Measurements from ENCODE around the gene CLCNKA. TPM values are rescaled to one million over a fixed set of nuclear protein-coding genes. Genes with fewer than 3 reads are reported as not detected.

The CLCNKA gene
- total and polyA plus RNA-seq, 3 experiments from 2014 or later: not detected

DNA sequence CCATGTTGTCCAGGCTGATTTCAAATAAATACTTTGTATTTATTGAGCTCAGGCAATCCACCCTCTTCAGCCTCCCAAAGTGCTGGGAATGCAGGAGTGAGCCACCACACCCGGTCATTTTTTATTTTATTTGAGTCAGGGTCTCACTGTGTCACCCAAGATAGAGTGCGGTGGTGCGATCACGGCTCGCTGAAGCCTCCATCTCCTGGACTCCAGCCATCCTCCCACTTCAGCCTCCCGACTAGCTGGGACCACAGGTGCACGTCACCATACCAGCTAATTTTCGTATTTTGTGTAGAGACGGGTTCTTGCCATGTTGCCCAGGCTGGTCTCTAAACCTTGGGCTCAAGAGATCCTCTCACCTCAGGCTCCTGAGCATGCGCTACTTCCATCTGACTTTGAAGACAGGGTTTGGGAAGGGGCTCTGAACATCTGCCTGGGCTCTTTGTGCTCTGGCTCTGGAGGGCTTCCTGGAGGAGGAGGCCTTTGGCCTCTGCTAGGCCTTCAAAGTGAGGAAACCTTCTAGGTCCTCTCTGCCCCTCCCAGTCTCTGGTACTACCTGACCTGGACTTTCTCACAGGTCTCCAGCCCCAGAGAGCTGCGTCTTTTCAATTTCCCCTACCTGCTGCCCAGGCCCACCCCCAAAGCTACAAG is 9.8 kb upstream of the CLCNKA start:
- Mint-ChIP-seq H3K27ac (no peak overlapping the region), H3K4me3 (peak overlapping the region in 6 of 7 donors; percentile 5 to 70 (median 23)), H3K4me1 (peaks cover 0 to 3% (median 0%) of the 10 kb centered on the region in 3 donors), H3K36me3 (no peaks in the 10 kb centered on the region), H3K9me3 (no peaks in the 10 kb centered on the region), H3K27me3 (peaks cover 17 to 35% of the 10 kb centered on the region in 2 donors)
- Histone ChIP-seq H3K36me3 (ENCODE audit: insufficient read depth, low read length) (no peaks in the 10 kb centered on the region), H3K27me3 (ENCODE audit: insufficient read depth, low read length, poor library complexity, severe bottlenecking) (peaks cover 5% of the 10 kb centered on the region), H3K4me3 (ENCODE audit: low read length) (peak overlapping the region; percentile 22), H3K9me3 (ENCODE audit: low read length) (no peaks in the 10 kb centered on the region), H3K27ac (ENCODE audit: low read depth, low read length) (peak overlapping the region; percentile 24), H3K4me1 (ENCODE audit: insufficient read depth, low read length) (peaks cover 9% of the 10 kb centered on the region)
- CTCF ChIA-PET: interaction anchor here (1.2 kb wide), 1 partner anchor 10 kb away, joined by 3 read pairs; no protein-coding TSS in a partner anchor
- no peak for DNase-seq
- POLR2A ChIA-PET: interaction anchor here (0.5 kb wide), 1 partner anchor 47 kb away, joined by 5 read pairs; no protein-coding TSS in a partner anchor

DNA sequence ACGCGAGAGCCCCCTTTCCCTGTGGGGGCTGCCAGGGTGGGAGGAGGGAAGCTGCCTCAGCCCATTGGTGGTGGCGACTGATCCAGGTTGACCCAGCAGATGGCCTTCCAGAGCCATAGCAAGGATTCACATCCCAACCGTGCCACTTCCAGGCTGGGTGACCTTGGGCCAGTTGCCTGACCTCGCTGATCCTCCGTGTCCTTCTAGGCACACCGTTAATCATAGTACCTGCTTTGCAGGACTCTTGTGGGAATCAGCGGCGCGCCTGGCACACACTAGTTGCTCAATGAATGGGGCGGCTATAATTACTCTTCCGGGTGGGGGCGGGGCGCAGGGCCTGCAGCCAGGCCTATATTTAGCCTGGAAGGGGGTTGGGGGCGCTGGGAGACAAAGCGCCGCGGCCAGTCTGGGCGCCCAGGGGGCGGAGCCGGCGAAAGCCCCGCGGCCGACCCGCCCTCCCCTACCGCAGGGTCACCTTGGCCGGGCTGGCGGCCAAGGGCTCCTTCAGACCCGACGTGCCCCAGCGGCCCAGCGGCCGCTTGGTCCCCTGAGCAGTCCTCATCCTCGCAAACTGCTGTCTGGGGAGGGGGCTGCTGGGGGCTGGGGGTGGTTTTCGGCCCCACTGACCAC is 9.1 kb upstream of the CLCNKA start:
- Histone ChIP-seq H3K27ac (ENCODE audit: low read depth, low read length) (peak overlapping the region; percentile 24), H3K4me1 (ENCODE audit: insufficient read depth, low read length) (peaks cover 9% of the 10 kb centered on the region), H3K9me3 (ENCODE audit: low read length) (no peaks in the 10 kb centered on the region), H3K27me3 (ENCODE audit: insufficient read depth, low read length, poor library complexity, severe bottlenecking) (peaks cover 5% of the 10 kb centered on the region), H3K36me3 (ENCODE audit: insufficient read depth, low read length) (no peaks in the 10 kb centered on the region), H3K4me3 (ENCODE audit: low read length) (peak overlapping the region; percentile 22)
- Mint-ChIP-seq H3K4me1 (peaks cover 0 to 3% (median 0%) of the 10 kb centered on the region in 3 donors), H3K27ac (no peak overlapping the region), H3K36me3 (no peaks in the 10 kb centered on the region), H3K4me3 (peak overlapping the region in 4 of 7 donors; percentile 11 to 70 (median 28)), H3K27me3 (peaks cover 17 to 35% of the 10 kb centered on the region in 2 donors), H3K9me3 (no peaks in the 10 kb centered on the region)
- DNase-seq: peak in 1 of 5 donors; percentile 9
- ChIA-PET CTCF (interaction anchor here (1.2 kb wide), 1 partner anchor 11 kb away, joined by 3 read pairs; no protein-coding TSS in a partner anchor), POLR2A (interaction anchor here (0.5 kb wide), 1 partner anchor 48 kb away, joined by 5 read pairs; no protein-coding TSS in a partner anchor)

DNA sequence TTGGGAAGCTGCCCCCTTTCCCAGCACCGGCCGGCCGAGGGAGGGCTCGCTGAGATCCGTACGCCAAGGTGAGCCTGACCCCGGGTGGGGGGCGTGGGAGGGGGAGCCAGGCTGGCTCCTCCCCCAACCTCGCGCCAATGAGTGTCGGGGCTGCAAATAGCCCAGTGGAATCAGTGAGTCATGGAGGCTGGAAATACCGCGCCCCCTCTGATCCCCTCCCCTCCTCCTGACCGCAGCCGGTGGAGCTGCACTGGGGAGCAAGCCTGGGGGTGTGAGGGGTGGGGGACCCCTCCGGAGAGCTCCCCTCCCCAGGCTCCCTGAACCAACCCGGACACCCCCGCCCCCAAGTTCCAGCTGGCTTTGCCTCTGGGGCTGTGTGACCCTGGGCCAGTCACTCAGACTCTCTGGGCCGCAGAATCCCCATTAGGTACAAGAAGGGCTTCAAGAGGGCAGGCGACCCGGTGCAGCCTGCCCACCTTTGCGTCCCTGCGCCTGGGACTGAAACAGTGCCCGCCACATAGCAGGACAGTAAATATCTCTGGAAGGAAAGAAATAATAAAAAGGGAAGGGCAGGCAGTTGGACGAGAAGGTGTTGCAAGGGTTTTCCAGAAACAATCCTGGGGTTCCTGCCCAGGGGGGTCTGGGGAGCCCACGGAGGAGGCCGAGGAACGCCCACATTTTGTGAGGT is 8.5 kb upstream of the CLCNKA start:
- peaks cover 9% of the 10 kb centered on the region for H3K4me1 ChIP-seq (ENCODE audit: insufficient read depth, low read length)
- H3K4me3 ChIP-seq (ENCODE audit: low read length): no peak overlapping the region
- peak overlapping the region in 2 of 7 donors; percentile 9 to 36 for H3K4me3 Mint-ChIP-seq
- peaks cover 0 to 3% (median 0%) of the 10 kb centered on the region in 3 donors for H3K4me1 Mint-ChIP-seq
- POLR2A ChIA-PET: no interaction called here
- no peaks in the 10 kb centered on the region for H3K9me3 ChIP-seq (ENCODE audit: low read length)
- H3K36me3 ChIP-seq (ENCODE audit: insufficient read depth, low read length): no peaks in the 10 kb centered on the region
- DNase-seq: peak in 3 of 5 donors; percentile 10 to 60 (median 22)
- H3K27me3 Mint-ChIP-seq: peaks cover 17 to 35% of the 10 kb centered on the region in 2 donors
- H3K9me3 Mint-ChIP-seq: no peaks in the 10 kb centered on the region
- peaks cover 5% of the 10 kb centered on the region for H3K27me3 ChIP-seq (ENCODE audit: insufficient read depth, low read length, poor library complexity, severe bottlenecking)
- H3K27ac Mint-ChIP-seq: peak overlapping the region in 1 of 8 donors; percentile 66
- H3K27ac ChIP-seq (ENCODE audit: low read depth, low read length): peak overlapping the region; percentile 59
- CTCF ChIA-PET: no interaction called here
- H3K36me3 Mint-ChIP-seq: no peaks in the 10 kb centered on the region

DNA sequence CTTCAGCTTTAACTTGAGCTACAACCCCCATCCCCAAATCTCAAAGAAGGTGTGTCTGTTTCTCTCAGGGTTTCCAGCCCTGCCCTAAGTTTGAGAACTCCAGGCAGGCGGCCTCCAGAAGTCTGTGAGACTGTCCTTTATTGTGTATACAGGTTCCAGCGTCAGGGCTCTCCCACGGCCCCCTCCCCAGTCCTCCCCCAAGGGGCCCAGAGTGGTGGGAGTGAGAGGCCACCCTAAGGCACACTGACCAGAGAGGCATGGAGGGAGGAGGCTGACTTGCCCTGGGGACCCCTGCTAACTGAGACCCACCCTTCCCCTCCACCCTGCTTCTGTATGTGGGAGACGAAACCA is 8.0 kb upstream of the CLCNKA start:
- Mint-ChIP-seq H3K27me3 (peaks cover 17 to 35% of the 10 kb centered on the region in 2 donors), H3K4me1 (peaks cover 0 to 3% (median 0%) of the 10 kb centered on the region in 3 donors), H3K27ac (no peak overlapping the region), H3K9me3 (no peaks in the 10 kb centered on the region), H3K36me3 (no peaks in the 10 kb centered on the region), H3K4me3 (peak overlapping the region in 1 of 7 donors; percentile 36)
- Histone ChIP-seq H3K4me3 (ENCODE audit: low read length) (no peak overlapping the region), H3K36me3 (ENCODE audit: insufficient read depth, low read length) (no peaks in the 10 kb centered on the region), H3K4me1 (ENCODE audit: insufficient read depth, low read length) (peaks cover 9% of the 10 kb centered on the region), H3K27ac (ENCODE audit: low read depth, low read length) (peak overlapping the region; percentile 59), H3K9me3 (ENCODE audit: low read length) (no peaks in the 10 kb centered on the region), H3K27me3 (ENCODE audit: insufficient read depth, low read length, poor library complexity, severe bottlenecking) (peaks cover 5% of the 10 kb centered on the region)
- ChIA-PET POLR2A (no interaction called here), CTCF (no interaction called here)
- no peak for DNase-seq

DNA sequence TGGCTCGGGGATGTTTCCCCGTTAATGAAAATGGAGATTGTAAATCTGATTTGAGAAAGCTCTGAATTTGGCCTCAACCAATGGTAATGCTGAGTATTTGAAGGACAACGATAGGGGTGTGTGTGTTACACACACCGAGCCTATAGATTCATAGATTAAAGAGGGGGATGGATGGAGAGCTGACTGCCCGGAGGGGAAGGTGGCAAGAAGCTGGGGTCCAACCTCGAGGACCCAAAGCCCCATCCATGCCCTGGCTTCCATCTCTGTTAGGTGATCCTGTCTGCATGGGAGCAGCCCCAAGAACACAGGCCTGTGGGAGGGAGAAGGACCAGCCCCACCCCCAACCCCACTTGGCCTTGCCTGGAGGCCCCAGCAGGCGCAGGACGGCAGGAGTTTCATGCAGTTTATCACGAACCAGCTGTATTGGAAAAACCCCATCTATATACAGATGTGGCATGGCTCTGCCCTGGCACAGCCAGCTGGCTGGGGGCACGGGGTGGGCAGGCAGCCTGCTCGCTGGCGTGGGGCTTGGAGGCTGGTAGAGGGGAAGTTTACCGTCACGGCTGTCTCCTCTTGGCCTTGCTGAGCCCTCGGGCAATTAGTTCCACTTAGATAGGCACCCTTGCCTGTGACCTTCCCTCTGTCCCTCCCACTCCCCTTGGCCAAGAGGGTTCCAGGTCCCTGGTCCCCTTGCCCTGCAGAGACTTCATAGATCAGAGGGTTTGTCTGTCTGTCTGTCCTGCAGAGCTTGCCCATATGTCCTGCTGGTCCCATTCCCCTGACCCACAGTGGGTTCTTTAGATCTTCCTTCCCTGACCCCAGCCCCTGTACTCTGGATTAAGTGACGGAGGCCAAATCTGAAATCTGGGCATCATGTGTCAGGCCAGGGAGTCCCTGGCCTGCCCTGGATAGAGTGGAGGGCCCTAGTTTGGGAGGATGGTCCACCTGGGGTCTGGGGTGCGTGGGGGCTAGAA is 7.0 kb upstream of the CLCNKA start:
- peaks cover 16 to 33% of the 10 kb centered on the region in 2 donors for H3K27me3 Mint-ChIP-seq
- peaks cover 0 to 3% (median 0%) of the 10 kb centered on the region in 3 donors for H3K4me1 Mint-ChIP-seq
- peaks cover 5% of the 10 kb centered on the region for H3K27me3 ChIP-seq (ENCODE audit: insufficient read depth, low read length, poor library complexity, severe bottlenecking)
- CTCF ChIA-PET: no interaction called here
- H3K36me3 Mint-ChIP-seq: no peaks in the 10 kb centered on the region
- H3K4me1 ChIP-seq (ENCODE audit: insufficient read depth, low read length): peaks cover 9% of the 10 kb centered on the region
- POLR2A ChIA-PET: no interaction called here
- H3K9me3 ChIP-seq (ENCODE audit: low read length): no peaks in the 10 kb centered on the region
- H3K27ac Mint-ChIP-seq: peak overlapping the region in 1 of 8 donors; percentile 60
- no peak overlapping the region for H3K4me3 Mint-ChIP-seq
- H3K4me3 ChIP-seq (ENCODE audit: low read length): no peak overlapping the region
- no peaks in the 10 kb centered on the region for H3K9me3 Mint-ChIP-seq
- peak overlapping the region; percentile 59 for H3K27ac ChIP-seq (ENCODE audit: low read depth, low read length)
- DNase-seq: no peak
- H3K36me3 ChIP-seq (ENCODE audit: insufficient read depth, low read length): no peaks in the 10 kb centered on the region

DNA sequence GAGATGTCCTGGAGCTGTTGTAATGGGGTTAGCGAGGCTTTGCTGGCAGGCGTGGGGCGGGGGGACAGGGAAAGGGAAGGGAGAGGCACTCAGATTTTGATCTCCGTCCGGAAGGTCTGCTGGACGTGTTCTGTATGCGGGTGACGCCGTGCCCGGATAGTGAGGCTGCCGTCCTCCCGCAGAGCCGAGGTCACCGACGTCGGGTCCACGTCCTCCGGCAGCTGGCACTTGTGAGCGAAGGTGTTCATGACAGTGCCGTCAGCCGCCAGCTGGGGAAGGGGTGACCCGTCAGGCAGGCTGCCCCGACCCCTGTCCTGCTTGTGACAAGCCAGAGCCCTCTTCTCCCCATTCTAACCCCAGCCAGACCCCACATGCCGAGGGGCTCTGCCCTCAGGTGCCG is 6.3 kb upstream of the CLCNKA start:
- H3K9me3 ChIP-seq (ENCODE audit: low read length): no peaks in the 10 kb centered on the region
- H3K27me3 ChIP-seq (ENCODE audit: insufficient read depth, low read length, poor library complexity, severe bottlenecking): peaks cover 5% of the 10 kb centered on the region
- Mint-ChIP-seq H3K4me3 (peak overlapping the region in 1 of 7 donors; percentile 51), H3K27me3 (peaks cover 16 to 30% of the 10 kb centered on the region in 2 donors), H3K27ac (no peak overlapping the region), H3K4me1 (peaks cover 0 to 3% (median 0%) of the 10 kb centered on the region in 3 donors), H3K9me3 (no peaks in the 10 kb centered on the region), H3K36me3 (no peaks in the 10 kb centered on the region)
- no peak for DNase-seq
- POLR2A ChIA-PET: no interaction called here
- H3K27ac ChIP-seq (ENCODE audit: low read depth, low read length): no peak overlapping the region
- CTCF ChIA-PET: no interaction called here
- H3K36me3 ChIP-seq (ENCODE audit: insufficient read depth, low read length): no peaks in the 10 kb centered on the region
- H3K4me1 ChIP-seq (ENCODE audit: insufficient read depth, low read length): peaks cover 9% of the 10 kb centered on the region
- H3K4me3 ChIP-seq (ENCODE audit: low read length): no peak overlapping the region

DNA sequence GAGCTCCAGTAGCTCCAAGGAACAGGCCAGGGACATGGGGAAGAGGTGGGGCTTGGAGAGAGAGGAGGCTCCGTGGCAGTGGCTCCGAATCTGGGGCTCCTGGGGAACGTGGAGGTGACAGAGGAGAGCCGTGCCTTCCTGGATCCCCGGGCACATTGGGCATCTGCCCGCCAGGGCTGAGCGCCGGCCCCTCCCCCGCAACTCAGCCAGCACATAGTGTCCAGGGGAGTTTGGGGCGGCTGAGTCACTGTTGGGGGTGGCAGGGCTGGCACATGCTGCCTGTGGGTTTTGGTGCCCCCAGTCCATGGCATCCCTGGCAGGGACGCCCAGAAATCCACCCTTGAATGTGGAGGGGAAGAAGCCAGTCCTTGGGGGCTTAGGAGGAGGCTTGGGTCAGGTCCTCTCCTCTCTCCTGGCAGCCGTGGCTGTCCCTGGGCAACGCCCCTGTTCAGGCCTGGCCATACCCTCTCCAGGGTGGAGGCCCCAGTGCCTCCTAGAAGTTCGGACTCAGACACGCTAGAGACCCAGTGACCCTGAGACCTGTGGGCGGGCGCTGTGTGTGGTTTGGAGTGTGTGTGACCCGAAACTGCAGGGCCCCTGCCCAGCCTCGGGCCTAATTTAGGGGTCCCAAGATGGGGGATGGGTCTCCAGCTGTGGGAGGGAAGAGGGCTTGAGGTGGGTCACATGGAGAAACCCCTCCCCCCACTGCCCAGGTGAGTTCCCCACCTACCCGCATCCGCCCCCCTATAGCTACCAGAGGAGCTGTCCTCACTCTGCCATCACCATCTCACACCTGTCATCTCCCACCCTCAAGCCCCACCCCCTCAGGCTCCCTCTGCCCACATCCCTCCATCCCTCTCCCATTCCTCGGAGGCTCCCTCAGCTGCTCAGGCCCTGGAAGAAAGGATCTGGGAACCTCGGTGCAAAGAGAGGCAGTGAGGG is 5.6 kb upstream of the CLCNKA start:
- H3K36me3 ChIP-seq (ENCODE audit: insufficient read depth, low read length): no peaks in the 10 kb centered on the region
- H3K27me3 Mint-ChIP-seq: peaks cover 14 to 26% of the 10 kb centered on the region in 2 donors
- no peak overlapping the region for H3K27ac ChIP-seq (ENCODE audit: low read depth, low read length)
- ChIA-PET POLR2A (no interaction called here), CTCF (no interaction called here)
- H3K4me1 ChIP-seq (ENCODE audit: insufficient read depth, low read length): peaks cover 9% of the 10 kb centered on the region
- no peak for DNase-seq
- H3K4me3 ChIP-seq (ENCODE audit: low read length): no peak overlapping the region
- no peaks in the 10 kb centered on the region for H3K9me3 ChIP-seq (ENCODE audit: low read length)
- no peaks in the 10 kb centered on the region for H3K9me3 Mint-ChIP-seq
- H3K36me3 Mint-ChIP-seq: no peaks in the 10 kb centered on the region
- H3K27ac Mint-ChIP-seq: peak overlapping the region in 1 of 8 donors; percentile 24
- H3K4me1 Mint-ChIP-seq: peaks cover 0 to 3% (median 0%) of the 10 kb centered on the region in 3 donors
- H3K27me3 ChIP-seq (ENCODE audit: insufficient read depth, low read length, poor library complexity, severe bottlenecking): peaks cover 5% of the 10 kb centered on the region
- H3K4me3 Mint-ChIP-seq: no peak overlapping the region

Data from CD8-positive, alpha-beta memory T cell (primary cell).